ENCODE data around the gene MUC20.

DNA sequence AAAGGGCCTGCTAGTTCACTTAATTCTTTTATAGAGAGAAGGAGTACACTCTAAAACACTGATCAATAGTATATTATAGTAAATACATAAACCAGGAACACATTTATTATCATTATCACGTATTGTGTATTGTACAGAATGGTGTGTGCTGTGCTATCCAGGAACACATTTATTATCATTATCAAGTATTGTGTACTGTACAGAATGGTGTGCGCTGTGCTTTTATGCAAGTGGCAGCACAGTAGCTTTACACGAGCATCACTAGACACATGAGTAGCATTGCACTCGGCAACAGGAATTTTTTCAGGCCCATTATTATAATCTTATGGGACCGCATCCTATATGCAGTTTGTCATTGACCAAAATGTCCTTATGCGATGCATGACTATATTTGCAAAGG is 20.9 kb upstream of the MUC20 start:
- TF ChIP-seq, protein P1, sequence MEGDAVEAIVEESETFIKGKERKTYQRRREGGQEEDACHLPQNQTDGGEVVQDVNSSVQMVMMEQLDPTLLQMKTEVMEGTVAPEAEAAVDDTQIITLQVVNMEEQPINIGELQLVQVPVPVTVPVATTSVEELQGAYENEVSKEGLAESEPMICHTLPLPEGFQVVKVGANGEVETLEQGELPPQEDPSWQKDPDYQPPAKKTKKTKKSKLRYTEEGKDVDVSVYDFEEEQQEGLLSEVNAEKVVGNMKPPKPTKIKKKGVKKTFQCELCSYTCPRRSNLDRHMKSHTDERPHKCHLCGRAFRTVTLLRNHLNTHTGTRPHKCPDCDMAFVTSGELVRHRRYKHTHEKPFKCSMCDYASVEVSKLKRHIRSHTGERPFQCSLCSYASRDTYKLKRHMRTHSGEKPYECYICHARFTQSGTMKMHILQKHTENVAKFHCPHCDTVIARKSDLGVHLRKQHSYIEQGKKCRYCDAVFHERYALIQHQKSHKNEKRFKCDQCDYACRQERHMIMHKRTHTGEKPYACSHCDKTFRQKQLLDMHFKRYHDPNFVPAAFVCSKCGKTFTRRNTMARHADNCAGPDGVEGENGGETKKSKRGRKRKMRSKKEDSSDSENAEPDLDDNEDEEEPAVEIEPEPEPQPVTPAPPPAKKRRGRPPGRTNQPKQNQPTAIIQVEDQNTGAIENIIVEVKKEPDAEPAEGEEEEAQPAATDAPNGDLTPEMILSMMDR (IDR thresholded peaks at IDR 0.05), result no peak
- TF ChIP-seq POLR2AphosphoS5 (IDR thresholded peaks at IDR 0.05; ENCODE audit: low read depth, low read length), result no peak
